ENCODE measurements around the gene PLD4.

PLD4 gene

GRCh38 chr14:104957146-104958113 lies 32.8 kb downstream of the PLD4 start:
- DNase-seq = no peak

GRCh38 chr14:104964546-104964945 lies 39.9 kb downstream of the PLD4 start:
- no peak for DNase-seq

GRCh38 chr14:104965561-104966231 lies 41.0 kb downstream of the PLD4 start:
- no peak for DNase-seq

- no peak for DNase-seq
Measured at GRCh38 chr14:104966261-104966865, 41.7 kb downstream of the PLD4 start.

- no peak for DNase-seq
Measured at GRCh38 chr14:104966981-104967385, 42.3 kb downstream of the PLD4 start.

- no peak for DNase-seq
Measured at GRCh38 chr14:104967386-104968152, 42.9 kb downstream of the PLD4 start.

- DNase-seq = no peak
Measured at GRCh38 chr14:104968153-104968527, 43.5 kb downstream of the PLD4 start.

- no peak for DNase-seq
Measured at GRCh38 chr14:104968541-104969401, 44.1 kb downstream of the PLD4 start.

- no peak for DNase-seq
Measured at GRCh38 chr14:104969741-104970230, 45.1 kb downstream of the PLD4 start.

- DNase-seq = no peak
Measured at GRCh38 chr14:104970231-104971068, 45.8 kb downstream of the PLD4 start.

- no peak for DNase-seq
Measured at GRCh38 chr14:104971447-104972240, 47.0 kb downstream of the PLD4 start.

- DNase-seq = no peak
Measured at GRCh38 chr14:104972301-104973134, 47.8 kb downstream of the PLD4 start.

GRCh38 chr14:104973135-104973384 lies 48.4 kb downstream of the PLD4 start:
- no peak for DNase-seq

- DNase-seq = no peak
Measured at GRCh38 chr14:104973385-104974145, 48.9 kb downstream of the PLD4 start.

GRCh38 chr14:104974146-104974541 lies 49.5 kb downstream of the PLD4 start:
- DNase-seq = no peak

GRCh38 chr14:104974665-104975390 lies 50.1 kb downstream of the PLD4 start:
- no peak for DNase-seq

GRCh38 chr14:104975481-104976197 lies 51.0 kb downstream of the PLD4 start:
- no peak for DNase-seq

Measured in central memory CD4-positive, alpha-beta T cell (primary cell).